Epithelial cell of esophagus (primary cell): ENCODE measurements around the gene AICDA.
"Not testable (repeated sequence)": the region's sequence is repeated elsewhere in the genome, so short reads cannot be mapped to it uniquely, and the experiment has no call there.

Experiments used
- DNase-seq: peaks from one replicate; pipeline ENCODE4 v3.0.0; 2010; ENCODE audit warnings: low read depth
- H3K4me3 ChIP-seq: 2 replicates; pipeline ENCODE4 v1.5.1; 2011; ENCODE audit warnings: mild to moderate bottlenecking, low read length, control low read depth
- CTCF ChIP-seq: IDR thresholded peaks from 2 replicates; pipeline ENCODE4 v1.5.1; 2011; ENCODE audit warnings: low read depth, mild to moderate bottlenecking, low read length, control low read depth, inconsistent platforms; ENCODE audit not compliant: insufficient read depth; ENCODE audit errors: missing control alignments

The AICDA gene

GRCh38 chr12:8644345-8645248 lies 31.9 kb upstream of the AICDA start:
- DNase-seq, result peak; percentile 84
- TF ChIP-seq CTCF, result no peak
- H3K4me3 ChIP-seq, result no peak overlapping the region

DNA sequence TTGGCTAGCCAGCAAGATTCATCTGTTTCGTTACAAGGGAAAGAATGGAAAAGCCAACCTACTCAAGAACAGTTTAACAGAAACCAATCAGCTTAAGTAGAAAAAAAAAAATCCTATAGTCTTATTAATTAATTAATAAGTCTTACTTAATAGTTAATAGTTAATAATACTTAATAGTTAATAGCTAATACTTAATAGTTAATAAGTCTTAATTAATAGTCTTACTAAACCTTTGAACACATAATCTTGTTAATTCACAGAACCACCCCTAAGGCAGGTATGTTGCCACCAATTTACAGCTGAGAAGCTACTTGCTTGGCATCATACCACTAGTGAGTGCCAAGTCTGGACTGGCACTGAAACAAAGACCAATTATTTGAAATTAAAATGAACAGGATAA lies 30.1 kb upstream of the AICDA start:
- TF ChIP-seq CTCF, result no peak
- DNase-seq, result no peak
- H3K4me3 ChIP-seq, result no peak overlapping the region

DNA sequence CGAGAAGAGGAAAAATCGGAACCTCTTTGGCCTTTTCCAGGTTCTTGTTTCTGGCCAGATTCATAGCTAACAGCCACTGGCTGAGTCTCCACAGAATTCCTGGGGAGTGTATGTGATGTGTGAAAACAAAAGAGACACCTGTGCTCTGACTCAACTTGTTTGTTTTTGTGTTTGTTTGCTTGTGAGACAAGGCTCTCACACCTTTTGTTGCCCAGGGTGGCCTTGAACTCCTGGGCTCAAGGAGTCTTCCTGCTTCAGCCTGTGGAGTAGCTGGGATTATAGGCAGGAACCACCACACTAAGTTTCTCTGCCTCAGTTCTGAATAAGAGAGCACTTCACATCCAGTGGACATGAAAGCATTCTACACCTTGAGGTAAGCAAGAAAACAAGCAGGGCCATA lies 27.3 kb upstream of the AICDA start:
- no peak for TF ChIP-seq CTCF
- H3K4me3 ChIP-seq, result no peak overlapping the region
- no peak for DNase-seq

GRCh38 chr12:8638951-8639350 lies 26.3 kb upstream of the AICDA start:
- DNase-seq, result peak; percentile 24
- no peak overlapping the region for H3K4me3 ChIP-seq
- TF ChIP-seq CTCF, result no peak

- H3K4me3 ChIP-seq, result no peak overlapping the region
- DNase-seq, result no peak
- no peak for TF ChIP-seq CTCF
Observed at GRCh38 chr12:8637666-8638065, 25.0 kb upstream of the AICDA start.

GRCh38 chr12:8637244-8637643 lies 24.6 kb upstream of the AICDA start:
- no peak for TF ChIP-seq CTCF
- DNase-seq, result no peak
- H3K4me3 ChIP-seq, result no peak overlapping the region

GRCh38 chr12:8636581-8636980 lies 23.9 kb upstream of the AICDA start:
- TF ChIP-seq CTCF, result no peak
- no peak overlapping the region for H3K4me3 ChIP-seq
- DNase-seq, result no peak

DNA sequence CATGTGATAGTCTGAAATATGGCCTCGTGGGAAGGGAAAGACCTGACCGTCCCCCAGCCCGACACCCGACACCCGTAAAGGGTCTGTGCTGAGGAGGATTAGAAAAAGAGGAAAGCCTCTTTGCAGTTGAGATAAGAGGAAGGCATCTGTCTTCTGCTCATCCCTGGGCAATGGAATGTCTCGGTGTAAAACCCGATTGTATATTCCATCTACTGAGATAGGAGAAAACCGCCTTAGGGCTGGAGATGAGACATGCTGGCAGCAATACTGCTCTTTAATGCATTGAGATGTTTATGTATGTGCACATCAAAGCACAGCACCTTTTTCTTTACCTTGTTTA lies 23.3 kb upstream of the AICDA start:
- DNase-seq, result not testable (repeated sequence)

DNA sequence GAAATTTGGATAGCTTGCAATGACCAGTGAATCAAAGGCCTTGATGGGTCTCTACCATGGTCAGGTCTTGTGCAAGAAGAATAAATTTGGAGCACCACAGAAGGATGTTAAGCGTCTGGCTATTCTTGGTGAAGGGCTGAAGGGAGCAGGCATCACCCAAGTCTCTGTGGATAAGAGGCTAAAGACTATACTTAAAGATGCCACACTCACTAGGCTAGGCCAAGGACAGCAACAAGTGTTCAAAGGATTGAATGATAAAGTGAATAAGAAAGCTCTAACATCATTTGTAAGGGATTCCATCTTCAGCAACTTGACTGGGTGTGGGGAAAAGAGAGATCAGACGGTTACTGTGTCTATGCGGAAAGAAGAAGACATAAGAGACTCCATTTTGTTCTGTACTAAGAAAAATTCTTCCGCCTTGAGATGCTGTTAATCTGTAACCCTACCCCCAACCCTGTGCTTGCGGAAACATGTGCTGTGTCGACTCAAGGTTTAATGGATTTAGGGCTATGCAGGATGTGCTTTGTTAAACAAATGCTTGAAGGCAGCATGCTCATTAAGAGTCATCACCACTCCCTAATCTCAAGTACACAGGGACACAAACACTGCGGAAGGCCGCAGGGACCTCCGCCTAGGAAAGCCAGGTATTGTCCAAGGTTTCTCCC lies 22.8 kb upstream of the AICDA start:
- not testable (repeated sequence) for H3K4me3 ChIP-seq

More for the DNA sequence above, 23.3 kb upstream of the AICDA start:
- H3K4me3 ChIP-seq, result not testable (repeated sequence)

More for the DNA sequence above, 22.8 kb upstream of the AICDA start:
- DNase-seq, result peak; percentile 64
